GM21390 (cell line): ENCODE data around the gene CDKAL1.
"Not testable (repeated sequence)": the region's sequence is repeated elsewhere in the genome, so short reads cannot be mapped to it uniquely, and the experiment has no call there.

ENCODE experiments used
- ATAC-seq: cut with Tn5 transposase; IDR thresholded peaks from one replicate; pipeline ENCODE4 v1.9.1; 2021; ENCODE audit not compliant: unreplicated experiment

Gene CDKAL1

DNA sequence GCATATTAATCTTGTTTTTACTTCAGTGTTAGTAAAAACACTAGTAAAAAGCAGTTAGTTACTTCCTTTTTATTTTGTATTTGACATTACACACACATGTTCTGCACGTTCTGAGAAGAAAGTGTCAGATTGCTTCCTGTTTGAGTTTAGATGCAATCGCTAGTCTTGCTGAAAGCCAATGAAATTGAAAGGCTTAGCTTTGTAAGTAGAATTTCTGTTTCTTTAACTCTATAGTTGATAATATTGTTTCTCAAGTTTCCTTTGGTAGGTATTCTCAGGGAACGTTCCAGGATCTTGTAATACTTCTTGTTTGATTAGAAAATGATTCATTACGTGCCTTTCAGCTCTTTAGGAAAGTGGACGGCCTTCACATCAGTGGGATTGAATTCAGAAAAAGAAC lies 55.0 kb downstream of the CDKAL1 start:
- ATAC-seq: no peak

DNA sequence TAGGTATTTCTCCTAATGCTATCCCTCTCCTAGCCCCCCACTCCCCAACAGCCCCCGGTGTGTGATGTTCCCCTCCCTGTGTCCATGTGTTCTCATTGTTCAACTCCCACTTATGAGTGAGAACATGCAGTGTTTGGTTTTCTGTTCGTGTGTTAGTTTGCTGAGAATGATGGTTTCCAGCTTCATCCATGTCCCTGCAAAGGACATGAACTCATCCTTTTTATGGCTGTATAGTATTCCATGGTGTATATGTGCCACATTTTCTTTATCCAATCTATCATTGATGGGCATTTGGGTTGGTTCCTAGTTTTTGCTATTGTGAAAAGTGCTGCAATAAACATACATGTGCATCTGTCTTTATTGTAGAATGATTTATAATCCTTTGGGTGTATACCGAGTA lies 56.2 kb downstream of the CDKAL1 start:
- not testable (repeated sequence) for ATAC-seq

DNA sequence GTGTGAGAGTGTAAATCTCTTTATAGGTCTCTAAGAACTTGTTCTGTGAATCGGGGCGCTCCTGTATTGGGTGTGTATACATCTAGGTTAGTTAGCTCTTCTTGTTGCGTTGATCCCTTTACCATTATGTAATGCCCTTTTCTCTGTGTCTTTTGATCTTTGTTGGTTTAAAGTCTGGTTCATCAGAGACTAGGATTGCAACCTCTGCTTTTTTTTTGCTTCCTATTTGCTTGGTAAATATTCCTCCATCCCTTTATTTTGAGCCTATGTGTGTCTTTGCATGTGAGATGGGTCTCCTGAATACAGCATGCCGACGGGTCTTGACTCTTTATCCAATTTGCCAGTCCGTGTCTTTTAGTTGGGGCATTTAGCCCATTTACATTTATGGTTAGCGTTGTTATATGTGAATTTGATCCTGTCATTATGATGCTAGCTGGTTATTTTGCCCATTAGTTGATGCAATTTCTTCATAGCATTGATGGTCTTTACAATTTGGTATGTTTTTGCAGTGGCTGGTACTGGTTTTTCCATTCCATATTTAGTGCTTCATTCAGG lies 60.1 kb downstream of the CDKAL1 start:
- not testable (repeated sequence) for ATAC-seq

DNA sequence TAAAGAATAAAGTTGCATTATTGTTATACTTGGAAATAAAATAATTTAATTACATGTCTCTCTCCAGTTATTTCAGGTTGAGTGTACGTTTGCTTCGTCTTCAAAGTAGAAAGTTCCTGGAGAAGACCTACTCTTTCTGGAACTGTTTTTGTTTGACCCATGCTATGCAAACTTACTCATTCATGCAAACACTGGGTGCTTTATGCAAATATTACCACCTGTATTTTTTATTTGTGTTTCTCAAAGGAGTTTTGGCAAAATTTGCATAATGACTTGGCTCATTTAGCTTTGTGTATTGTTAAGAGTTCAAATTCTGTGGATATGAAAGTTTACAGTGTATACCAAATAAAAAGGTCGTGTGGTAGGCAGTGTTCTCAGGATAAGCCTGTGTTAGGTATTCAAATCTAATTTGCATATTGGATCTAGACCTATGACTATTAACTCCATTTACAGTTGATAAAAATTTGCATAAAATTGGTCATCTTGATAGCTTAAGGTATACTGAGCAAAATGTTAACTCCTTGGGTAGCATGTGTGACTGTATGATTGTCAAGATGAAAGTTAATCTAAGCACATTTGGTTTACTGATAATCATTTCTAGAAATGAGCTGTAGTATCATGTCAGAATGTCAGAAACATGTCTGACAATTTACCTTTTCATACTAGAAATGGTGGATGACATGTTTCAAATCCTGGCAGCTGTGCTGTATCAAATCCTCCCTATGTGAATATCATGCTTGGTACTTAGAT lies 65.2 kb downstream of the CDKAL1 start:
- ATAC-seq: no peak

- no peak for ATAC-seq
These were observed 66.6 kb downstream of the CDKAL1 start for GRCh38 chr6:20600831-20601230.

DNA sequence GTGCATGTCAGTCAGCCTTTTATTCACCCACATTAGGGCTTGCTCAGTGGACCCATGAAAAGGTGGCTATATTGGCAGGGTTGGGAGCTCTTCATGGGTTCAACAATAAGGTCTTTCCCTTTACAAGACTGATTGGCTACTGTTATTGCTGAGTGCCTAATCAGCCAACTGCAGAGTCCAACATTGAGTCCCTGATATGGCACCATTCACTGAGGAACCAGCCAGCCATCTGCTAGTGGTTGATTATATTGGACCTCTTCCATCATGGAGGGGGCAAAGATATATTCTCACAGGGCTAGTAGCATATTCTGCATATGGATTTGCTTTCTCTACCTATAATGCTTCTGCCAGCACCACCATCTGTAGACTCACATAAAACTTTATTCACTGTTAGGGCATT lies 69.9 kb downstream of the CDKAL1 start:
- ATAC-seq: no peak

DNA sequence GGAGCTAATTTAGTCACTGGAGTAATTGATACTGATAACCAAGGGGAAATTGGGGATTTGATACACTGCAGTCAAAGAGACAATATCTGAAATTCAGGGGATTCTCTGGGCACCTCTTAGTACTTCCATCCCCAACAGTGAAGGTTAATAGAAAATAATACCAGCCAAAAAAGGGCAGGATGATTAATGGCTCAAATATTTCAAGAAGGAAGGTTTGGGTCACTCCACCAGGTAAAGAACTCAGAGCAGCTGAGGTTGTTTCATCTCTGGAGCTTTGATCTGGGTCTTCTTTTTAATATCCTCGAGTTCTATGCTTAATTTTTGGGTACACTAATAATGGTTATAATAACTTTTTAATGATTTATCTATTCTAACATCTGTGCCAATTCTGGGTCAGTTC lies 70.8 kb downstream of the CDKAL1 start:
- no peak for ATAC-seq

DNA sequence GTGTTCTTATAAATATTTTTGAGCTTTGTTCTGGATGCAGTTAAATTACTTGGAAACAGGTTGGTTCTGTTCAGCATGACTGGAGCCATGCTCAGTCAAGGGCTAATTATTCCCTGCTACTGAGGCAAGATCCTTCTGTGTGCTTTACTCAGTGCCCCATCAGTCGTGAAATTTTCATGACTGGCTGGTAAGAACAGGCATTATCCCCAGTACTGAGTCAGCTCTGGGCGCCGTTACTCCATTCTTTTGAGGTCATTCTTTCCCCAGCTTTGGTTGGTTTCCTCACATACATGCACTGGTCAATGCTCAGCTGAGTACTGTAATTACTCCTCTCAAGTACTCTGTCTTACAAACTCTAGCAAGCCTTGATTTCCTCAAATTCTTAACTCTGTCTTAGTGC lies 71.3 kb downstream of the CDKAL1 start:
- ATAC-seq: no peak

GRCh38 chr6:20606831-20607230 lies 72.6 kb downstream of the CDKAL1 start:
- no peak for ATAC-seq

DNA sequence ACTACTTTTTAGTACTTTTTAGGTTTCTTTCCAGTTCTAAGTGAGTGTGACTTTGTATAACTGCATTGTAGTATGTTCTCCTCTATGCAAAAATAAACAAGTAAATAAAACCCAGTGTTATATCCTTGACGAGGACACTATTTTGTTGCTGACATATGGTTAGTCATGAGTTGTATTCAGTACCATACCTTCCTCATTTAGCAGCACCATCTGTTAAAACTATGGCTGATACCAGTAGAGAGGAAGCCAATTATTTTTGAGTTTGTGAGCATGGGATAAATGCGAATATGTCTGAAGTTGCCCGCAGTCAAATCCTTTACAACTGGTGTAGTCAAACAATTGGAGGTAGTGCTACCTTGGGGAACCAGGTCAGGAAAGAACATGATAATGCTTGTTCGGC lies 74.1 kb downstream of the CDKAL1 start:
- ATAC-seq: no peak

GRCh38 chr6:20608905-20609304 lies 74.6 kb downstream of the CDKAL1 start:
- no peak for ATAC-seq

GRCh38 chr6:20609924-20610323 lies 75.7 kb downstream of the CDKAL1 start:
- ATAC-seq: not testable (repeated sequence)

DNA sequence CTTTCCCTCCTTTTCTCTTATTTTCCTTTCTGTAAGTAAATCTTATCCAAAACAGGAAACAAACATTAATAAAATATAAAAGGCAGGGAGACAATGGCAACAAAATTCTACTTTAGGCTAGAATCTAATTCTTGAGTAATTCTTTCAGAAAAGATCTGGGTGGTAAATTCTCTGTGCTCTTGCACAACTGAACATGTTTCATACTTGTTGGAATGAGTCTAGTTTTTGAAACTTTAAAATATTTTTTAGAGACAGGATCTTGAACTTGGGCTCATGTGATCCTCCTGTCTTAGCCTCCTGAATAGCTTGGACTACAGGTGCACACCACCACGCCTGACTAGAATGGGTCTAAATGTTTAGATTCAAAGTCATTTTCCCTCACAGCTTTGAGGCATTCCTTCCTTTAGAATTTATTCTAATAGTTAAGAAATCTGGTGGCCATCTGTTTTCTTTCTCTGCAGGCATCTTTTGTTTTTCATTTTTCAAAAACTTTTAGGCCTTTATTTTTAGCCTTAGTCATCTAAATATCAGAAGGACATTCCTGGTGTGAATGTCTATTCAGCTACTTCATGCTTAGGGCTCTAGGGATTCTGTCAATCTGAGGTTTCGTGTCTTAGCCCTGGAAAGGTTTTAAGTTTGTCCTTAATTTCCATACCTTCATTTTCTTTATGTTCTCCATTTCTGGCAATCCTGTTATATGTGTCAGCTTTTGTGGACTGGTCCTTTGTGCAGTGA lies 76.5 kb downstream of the CDKAL1 start:
- ATAC-seq: no peak

- not testable (repeated sequence) for ATAC-seq
These were observed 83.3 kb downstream of the CDKAL1 start for GRCh38 chr6:20617537-20617936.

GRCh38 chr6:20620043-20620442 lies 85.8 kb downstream of the CDKAL1 start:
- ATAC-seq: no peak

DNA sequence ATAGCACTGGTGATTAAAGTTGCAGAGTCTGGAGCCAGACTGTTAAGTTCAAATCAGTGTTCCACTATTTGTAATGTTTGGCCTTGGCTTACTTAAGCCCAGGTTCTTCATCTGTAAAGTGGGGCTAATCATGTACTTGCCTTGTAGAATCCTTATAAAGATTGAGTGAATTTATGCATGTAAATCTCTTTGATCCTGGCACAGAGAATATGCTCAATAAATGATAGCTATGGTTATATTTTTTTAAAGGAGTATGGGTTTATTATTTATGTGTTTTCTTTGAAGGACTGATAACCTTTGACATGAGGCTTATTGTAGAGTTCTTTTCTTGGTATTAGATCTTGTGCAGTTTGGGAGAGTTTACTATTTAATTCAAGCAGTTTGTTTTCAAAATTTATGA lies 89.5 kb downstream of the CDKAL1 start:
- no peak for ATAC-seq

DNA sequence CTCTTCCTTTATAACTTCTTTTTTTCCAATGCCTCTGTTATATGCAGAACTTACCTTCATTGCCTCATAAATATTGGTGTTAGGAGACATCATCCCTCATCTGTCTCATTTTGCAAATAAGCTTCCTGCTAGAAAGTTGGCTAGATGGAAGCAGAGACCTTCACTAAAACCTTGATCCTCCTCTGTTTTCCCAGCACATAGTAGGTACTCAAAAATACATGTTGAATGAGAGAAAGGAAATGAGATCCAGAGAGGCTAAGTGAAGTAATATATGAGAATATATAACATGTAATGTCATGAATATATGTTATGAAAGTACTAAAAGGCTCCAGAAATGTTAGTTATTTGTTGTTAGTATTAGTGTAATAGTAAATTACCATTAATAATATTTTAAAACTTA lies 91.9 kb downstream of the CDKAL1 start:
- ATAC-seq: no peak

DNA sequence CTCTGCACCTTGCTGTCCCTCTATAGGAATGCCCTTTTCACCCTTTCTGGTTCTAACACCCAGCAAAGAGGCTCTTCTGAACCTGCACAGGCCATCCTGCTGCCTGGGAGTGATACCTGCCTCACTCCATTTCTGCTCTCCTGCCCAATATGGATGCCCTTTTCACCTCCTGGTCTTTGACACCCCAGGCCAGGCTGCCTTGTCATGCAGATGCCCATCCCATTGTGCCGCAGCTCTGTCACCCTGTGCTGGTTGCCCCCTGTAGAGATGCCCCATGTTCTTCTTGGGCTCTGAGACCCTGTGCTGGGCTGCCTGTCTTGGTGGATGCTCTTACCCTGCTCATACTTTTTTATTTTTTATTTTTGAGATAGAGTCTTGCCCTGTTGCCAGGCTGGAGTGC lies 95.3 kb downstream of the CDKAL1 start:
- no peak for ATAC-seq

- no peak for ATAC-seq
These were observed 95.9 kb downstream of the CDKAL1 start for GRCh38 chr6:20630136-20630535.

- no peak for ATAC-seq
These were observed 96.6 kb downstream of the CDKAL1 start for GRCh38 chr6:20630617-20631548.

- no peak for ATAC-seq
These were observed 97.3 kb downstream of the CDKAL1 start for GRCh38 chr6:20631549-20631924.
